22Rv1 (cell line): ENCODE measurements around the gene PER1.

Experiments used
- CTCF ChIP-seq: fragments of 450-650 bp; IDR thresholded peaks from 2 replicates; pipeline ENCODE4 v1.5.1; 2017; ENCODE audit warnings: mild to moderate bottlenecking
- ZFX ChIP-seq: fragments of 450-650 bp; IDR thresholded peaks from 2 replicates; pipeline ENCODE4 v1.6.1; 2017; ENCODE audit warnings: antibody characterized with exemption, borderline replicate concordance

GRCh38 chr17:8142887-8143580 is 9.2 kb downstream of the PER1 start:
- TF ChIP-seq CTCF: no peak
- no peak for TF ChIP-seq ZFX
